Measurements from ENCODE around the gene PAFAH1B1.

Gene PAFAH1B1

GRCh38 chr17:2701161-2701995, 107.9 kb downstream of the PAFAH1B1 start:
- H3K27me3 ChIP-seq (ENCODE audit: insufficient read depth, low read depth, severe bottlenecking), result no peaks in the 10 kb centered on the region
- no peak overlapping the region for H3K4me3 ChIP-seq (ENCODE audit: low read depth, low read length)
- H3K27ac ChIP-seq, result no peak overlapping the region
- H3K9me3 ChIP-seq (ENCODE audit: severe bottlenecking), result no peaks in the 10 kb centered on the region
- H3K36me3 ChIP-seq, result peaks cover 75% of the 10 kb centered on the region
- TF ChIP-seq CTCF (IDR thresholded peaks at IDR 0.05; ENCODE audit: low read depth, low read length), result no peak
- DNase-seq, result peak; percentile 5

GRCh38 chr17:2701996-2702741, 108.7 kb downstream of the PAFAH1B1 start:
- Histone ChIP-seq H3K9me3 (ENCODE audit: severe bottlenecking) (no peaks in the 10 kb centered on the region), H3K27ac (no peak overlapping the region), H3K4me3 (ENCODE audit: low read depth, low read length) (no peak overlapping the region), H3K36me3 (peaks cover 67% of the 10 kb centered on the region), H3K27me3 (ENCODE audit: insufficient read depth, low read depth, severe bottlenecking) (no peaks in the 10 kb centered on the region)
- TF ChIP-seq CTCF (IDR thresholded peaks at IDR 0.05; ENCODE audit: low read depth, low read length), result 0 out of 2 replicates have a peak, but pooled peaks have one; percentile 2
- DNase-seq, result no peak

- Histone ChIP-seq H3K27ac (no peak overlapping the region), H3K4me3 (ENCODE audit: low read depth, low read length) (no peak overlapping the region), H3K36me3 (peaks cover 56% of the 10 kb centered on the region), H3K27me3 (ENCODE audit: insufficient read depth, low read depth, severe bottlenecking) (no peaks in the 10 kb centered on the region), H3K9me3 (ENCODE audit: severe bottlenecking) (no peaks in the 10 kb centered on the region)
- no peak for TF ChIP-seq CTCF (IDR thresholded peaks at IDR 0.05; ENCODE audit: low read depth, low read length)
- DNase-seq, result no peak
Measured at GRCh38 chr17:2703181-2703580, 109.7 kb downstream of the PAFAH1B1 start.

GRCh38 chr17:2703606-2704005, 110.2 kb downstream of the PAFAH1B1 start:
- H3K9me3 ChIP-seq (ENCODE audit: severe bottlenecking), result no peaks in the 10 kb centered on the region
- H3K27me3 ChIP-seq (ENCODE audit: insufficient read depth, low read depth, severe bottlenecking), result no peaks in the 10 kb centered on the region
- no peak overlapping the region for H3K4me3 ChIP-seq (ENCODE audit: low read depth, low read length)
- H3K36me3 ChIP-seq, result peaks cover 52% of the 10 kb centered on the region
- no peak for DNase-seq
- TF ChIP-seq CTCF (IDR thresholded peaks at IDR 0.05; ENCODE audit: low read depth, low read length), result no peak
- no peak overlapping the region for H3K27ac ChIP-seq

- Histone ChIP-seq H3K27me3 (ENCODE audit: insufficient read depth, low read depth, severe bottlenecking) (no peaks in the 10 kb centered on the region), H3K4me3 (ENCODE audit: low read depth, low read length) (no peak overlapping the region), H3K27ac (no peak overlapping the region), H3K36me3 (peaks cover 46% of the 10 kb centered on the region), H3K9me3 (ENCODE audit: severe bottlenecking) (no peaks in the 10 kb centered on the region)
- no peak for TF ChIP-seq CTCF (IDR thresholded peaks at IDR 0.05; ENCODE audit: low read depth, low read length)
- no peak for DNase-seq
Measured at GRCh38 chr17:2704031-2704889, 110.8 kb downstream of the PAFAH1B1 start.

Data from WERI-Rb-1 (cell line).